ENCODE data around the gene MTERF1.
A peak's percentile ranks its signal among the peaks of the same experiment; 100 is the strongest.
"Not testable (repeated sequence)": the region's sequence is repeated elsewhere in the genome, so short reads cannot be mapped to it uniquely, and the experiment has no call there.

The MTERF1 gene

GRCh38 chr7:91865511-91865910, 15.0 kb downstream of the MTERF1 start:
- H3K27me3 Mint-ChIP-seq, result no peaks in the 10 kb centered on the region
- H3K4me1 Mint-ChIP-seq, result no peaks in the 10 kb centered on the region
- H3K4me3 Mint-ChIP-seq, result no peak overlapping the region
- H3K9me3 Mint-ChIP-seq, result no peaks in the 10 kb centered on the region
- H3K36me3 Mint-ChIP-seq (ENCODE audit: low read depth), result peaks cover 4% of the 10 kb centered on the region
- ATAC-seq (no peak), DNase-seq (no peak)
- H3K27ac Mint-ChIP-seq, result no peak overlapping the region

- not testable (repeated sequence) for H3K27me3 Mint-ChIP-seq; ATAC-seq; H3K27ac Mint-ChIP-seq; H3K4me3 Mint-ChIP-seq; H3K9me3 Mint-ChIP-seq; H3K4me1 Mint-ChIP-seq; H3K36me3 Mint-ChIP-seq (ENCODE audit: low read depth); DNase-seq
Measured at GRCh38 chr7:91864604-91865003, 15.9 kb downstream of the MTERF1 start.

- Mint-ChIP-seq H3K4me1 (no peaks in the 10 kb centered on the region), H3K4me3 (no peak overlapping the region), H3K27me3 (no peaks in the 10 kb centered on the region), H3K9me3 (no peaks in the 10 kb centered on the region), H3K36me3 (ENCODE audit: low read depth) (peaks cover 4% of the 10 kb centered on the region), H3K27ac (no peak overlapping the region)
- DNase-seq, result no peak
- ATAC-seq, result no peak
Measured at GRCh38 chr7:91864070-91864469, 16.4 kb downstream of the MTERF1 start.

- H3K36me3 Mint-ChIP-seq (ENCODE audit: low read depth), result peaks cover 30% of the 10 kb centered on the region
- peak; percentile 46 for ATAC-seq
- no peak overlapping the region for H3K4me3 Mint-ChIP-seq
- H3K9me3 Mint-ChIP-seq, result peaks cover 28% of the 10 kb centered on the region
- DNase-seq, result no peak
- no peak overlapping the region for H3K27ac Mint-ChIP-seq
- no peaks in the 10 kb centered on the region for H3K27me3 Mint-ChIP-seq
- H3K4me1 Mint-ChIP-seq, result peaks cover 2% of the 10 kb centered on the region
Measured at GRCh38 chr7:91852263-91852741, 28.2 kb downstream of the MTERF1 start.

- Mint-ChIP-seq H3K27ac (no peak overlapping the region), H3K9me3 (peaks cover 28% of the 10 kb centered on the region), H3K4me3 (no peak overlapping the region), H3K4me1 (peaks cover 2% of the 10 kb centered on the region), H3K36me3 (ENCODE audit: low read depth) (peaks cover 31% of the 10 kb centered on the region), H3K27me3 (no peaks in the 10 kb centered on the region)
- ATAC-seq (no peak), DNase-seq (no peak)
Measured at GRCh38 chr7:91850455-91850854, 30.0 kb downstream of the MTERF1 start.

- ATAC-seq (no peak), DNase-seq (no peak)
- Mint-ChIP-seq H3K36me3 (ENCODE audit: low read depth) (peaks cover 14% of the 10 kb centered on the region), H3K4me1 (peaks cover 2% of the 10 kb centered on the region), H3K4me3 (no peak overlapping the region), H3K27me3 (no peaks in the 10 kb centered on the region), H3K9me3 (peaks cover 7% of the 10 kb centered on the region), H3K27ac (no peak overlapping the region)
Measured at GRCh38 chr7:91847876-91848588, 32.5 kb downstream of the MTERF1 start.

- Mint-ChIP-seq H3K27ac (no peak overlapping the region), H3K9me3 (no peaks in the 10 kb centered on the region), H3K4me1 (peaks cover 2% of the 10 kb centered on the region), H3K36me3 (ENCODE audit: low read depth) (peaks cover 7% of the 10 kb centered on the region), H3K4me3 (no peak overlapping the region), H3K27me3 (no peaks in the 10 kb centered on the region)
- DNase-seq, result no peak
- no peak for ATAC-seq
Measured at GRCh38 chr7:91847231-91847630, 33.3 kb downstream of the MTERF1 start.

- Mint-ChIP-seq H3K4me1 (peaks cover 2% of the 10 kb centered on the region), H3K4me3 (no peak overlapping the region), H3K27me3 (no peaks in the 10 kb centered on the region), H3K9me3 (peaks cover 2% of the 10 kb centered on the region), H3K27ac (no peak overlapping the region), H3K36me3 (ENCODE audit: low read depth) (peaks cover 11% of the 10 kb centered on the region)
- no peak for DNase-seq
- ATAC-seq, result no peak
Measured at GRCh38 chr7:91846436-91846835, 34.1 kb downstream of the MTERF1 start.

- H3K27ac Mint-ChIP-seq, result no peak overlapping the region
- no peaks in the 10 kb centered on the region for H3K4me1 Mint-ChIP-seq
- no peak overlapping the region for H3K4me3 Mint-ChIP-seq
- H3K36me3 Mint-ChIP-seq (ENCODE audit: low read depth), result peaks cover 12% of the 10 kb centered on the region
- DNase-seq (no peak), ATAC-seq (no peak)
- H3K9me3 Mint-ChIP-seq, result peaks cover 6% of the 10 kb centered on the region
- H3K27me3 Mint-ChIP-seq, result no peaks in the 10 kb centered on the region
Measured at GRCh38 chr7:91843831-91844230, 36.7 kb downstream of the MTERF1 start.

GRCh38 chr7:91838439-91838838, 42.1 kb downstream of the MTERF1 start:
- H3K36me3 Mint-ChIP-seq (ENCODE audit: low read depth), result peaks cover 5% of the 10 kb centered on the region
- H3K27me3 Mint-ChIP-seq, result no peaks in the 10 kb centered on the region
- DNase-seq, result no peak
- H3K4me1 Mint-ChIP-seq, result no peaks in the 10 kb centered on the region
- no peak overlapping the region for H3K4me3 Mint-ChIP-seq
- no peak overlapping the region for H3K27ac Mint-ChIP-seq
- no peak for ATAC-seq
- H3K9me3 Mint-ChIP-seq, result peaks cover 6% of the 10 kb centered on the region

GRCh38 chr7:91837397-91838070, 43.0 kb downstream of the MTERF1 start:
- peaks cover 6% of the 10 kb centered on the region for H3K9me3 Mint-ChIP-seq
- ATAC-seq (no peak), DNase-seq (no peak)
- H3K4me1 Mint-ChIP-seq, result no peaks in the 10 kb centered on the region
- no peaks in the 10 kb centered on the region for H3K27me3 Mint-ChIP-seq
- no peak overlapping the region for H3K4me3 Mint-ChIP-seq
- H3K27ac Mint-ChIP-seq, result no peak overlapping the region
- H3K36me3 Mint-ChIP-seq (ENCODE audit: low read depth), result peaks cover 5% of the 10 kb centered on the region

- H3K27ac Mint-ChIP-seq, result no peak overlapping the region
- H3K4me3 Mint-ChIP-seq, result no peak overlapping the region
- no peaks in the 10 kb centered on the region for H3K27me3 Mint-ChIP-seq
- no peaks in the 10 kb centered on the region for H3K4me1 Mint-ChIP-seq
- no peak for ATAC-seq
- no peaks in the 10 kb centered on the region for H3K9me3 Mint-ChIP-seq
- H3K36me3 Mint-ChIP-seq (ENCODE audit: low read depth), result no peaks in the 10 kb centered on the region
- no peak for DNase-seq
Measured at GRCh38 chr7:91835826-91836368, 44.6 kb downstream of the MTERF1 start.

- H3K4me3 Mint-ChIP-seq, result no peak overlapping the region
Measured at GRCh38 chr7:91835091-91835825, 45.2 kb downstream of the MTERF1 start.

GRCh38 chr7:91832493-91833045, 47.9 kb downstream of the MTERF1 start:
- Mint-ChIP-seq H3K27me3 (no peaks in the 10 kb centered on the region), H3K9me3 (no peaks in the 10 kb centered on the region), H3K27ac (no peak overlapping the region), H3K4me3 (no peak overlapping the region), H3K36me3 (ENCODE audit: low read depth) (no peaks in the 10 kb centered on the region), H3K4me1 (no peaks in the 10 kb centered on the region)
- DNase-seq (no peak), ATAC-seq (no peak)

More at GRCh38 chr7:91835091-91835825, 45.2 kb downstream of the MTERF1 start:
- Mint-ChIP-seq H3K4me1 (no peaks in the 10 kb centered on the region), H3K9me3 (no peaks in the 10 kb centered on the region), H3K36me3 (ENCODE audit: low read depth) (no peaks in the 10 kb centered on the region), H3K27ac (no peak overlapping the region), H3K27me3 (no peaks in the 10 kb centered on the region)
- ATAC-seq (no peak), DNase-seq (no peak)

Data from activated naive CD8-positive, alpha-beta T cell treated with anti-CD3 and anti-CD28 coated beads, Interleukin-2, amount 50 U/mL, for 24 hours (primary cell).